CD4-positive, alpha-beta T cell treated with Interleukin-1 beta for 1 hour (primary cell): Measurements from ENCODE around the gene MAPK8.
"Not testable (repeated sequence)": the region's sequence is repeated elsewhere in the genome, so short reads cannot be mapped to it uniquely, and the experiment has no call there.

Experiments
- DNase-seq, 2 donors: peaks; one replicate each; pipeline ENCODE4 v3.0.0-alpha.2; 2020 to 2022

Gene MAPK8

DNA sequence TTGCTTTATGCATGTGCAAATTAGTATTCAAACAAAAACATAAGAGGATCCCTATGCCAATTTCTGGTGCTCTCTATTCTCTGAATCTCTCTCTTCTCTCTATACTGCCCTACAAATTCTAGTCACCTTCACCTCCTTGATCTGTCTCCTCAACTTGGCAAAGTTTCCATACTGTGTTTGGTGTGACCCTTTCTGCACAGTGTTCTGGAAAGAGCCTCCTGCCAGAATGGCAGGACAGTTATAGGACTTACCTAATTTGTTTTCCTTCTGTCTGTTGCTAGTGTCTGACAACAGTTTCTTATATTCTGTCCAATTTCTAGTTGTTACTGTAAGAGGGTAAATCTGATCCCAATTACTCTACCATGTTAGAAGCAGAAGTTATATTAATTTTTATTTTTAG lies 34.3 kb downstream of the MAPK8 start:
- DNase-seq: no peak

DNA sequence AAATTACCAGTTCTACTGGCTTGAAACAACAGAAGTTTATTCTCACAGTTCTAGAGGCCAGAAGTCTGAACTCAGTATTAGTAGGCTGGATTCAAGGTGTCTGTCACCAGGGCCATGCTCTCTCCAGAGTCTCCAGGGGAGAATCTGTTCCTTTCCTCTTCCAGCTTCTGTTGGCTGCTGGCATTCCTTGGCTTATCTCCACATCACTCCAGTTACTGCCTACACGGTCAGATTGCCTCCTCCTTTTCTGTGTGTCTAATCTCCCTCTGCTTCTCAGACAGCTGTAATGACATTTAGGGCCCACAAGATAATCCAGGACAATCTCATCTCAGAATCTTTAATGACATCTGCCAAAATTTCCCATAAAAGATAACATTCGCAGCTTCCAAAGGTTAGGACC lies 36.6 kb downstream of the MAPK8 start:
- no peak for DNase-seq

DNA sequence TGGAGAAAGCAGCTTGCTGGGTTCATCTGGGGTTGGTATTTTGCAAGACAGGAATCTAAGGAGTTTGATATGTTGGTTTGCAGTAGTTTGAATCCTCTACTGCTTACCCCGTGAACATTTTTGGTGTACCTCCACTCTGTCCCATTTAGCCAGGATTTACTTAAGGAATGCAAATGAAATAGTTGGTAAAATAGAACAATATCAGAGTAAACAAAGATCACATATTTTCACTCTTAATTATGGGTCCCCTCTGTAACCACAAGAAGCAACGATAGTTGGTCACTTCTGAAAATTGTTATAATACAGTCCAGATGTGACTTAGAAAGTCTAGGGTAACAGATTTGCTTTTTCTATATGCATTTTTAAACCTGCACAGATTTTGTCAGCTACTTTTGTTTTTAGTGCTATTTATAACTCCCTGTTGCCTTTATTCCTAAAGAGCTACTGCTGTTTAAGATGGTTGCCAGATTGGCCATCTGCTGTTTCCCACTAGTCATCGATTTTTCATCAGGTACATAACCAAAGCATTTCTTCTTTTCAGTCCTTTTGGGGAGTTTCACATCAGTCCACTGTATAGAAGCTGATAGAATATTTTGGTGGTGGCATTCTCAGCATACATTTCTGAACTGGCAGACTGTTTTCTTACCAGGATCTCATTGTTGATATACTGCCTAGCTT lies 37.6 kb downstream of the MAPK8 start:
- no peak for DNase-seq

DNA sequence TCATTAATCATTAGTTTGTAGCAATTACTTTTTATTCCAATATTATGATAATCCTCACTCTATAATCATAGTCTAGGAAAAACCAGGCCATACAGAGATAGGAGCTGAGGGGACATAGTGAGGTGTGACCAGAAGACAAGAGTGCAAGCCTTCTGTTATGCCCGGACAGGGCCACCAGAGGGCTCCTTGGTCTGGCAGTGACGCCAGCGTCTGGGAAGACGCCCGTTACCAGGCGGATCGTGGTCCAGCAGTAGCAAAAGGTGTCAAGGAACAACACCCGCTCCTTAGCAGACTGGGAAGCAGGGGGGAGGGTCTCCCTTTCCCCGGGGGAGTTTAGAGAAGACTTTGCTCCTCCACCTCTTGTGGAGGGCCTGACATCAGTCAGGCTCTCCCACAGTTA lies 39.8 kb downstream of the MAPK8 start:
- not testable (repeated sequence) for DNase-seq

DNA sequence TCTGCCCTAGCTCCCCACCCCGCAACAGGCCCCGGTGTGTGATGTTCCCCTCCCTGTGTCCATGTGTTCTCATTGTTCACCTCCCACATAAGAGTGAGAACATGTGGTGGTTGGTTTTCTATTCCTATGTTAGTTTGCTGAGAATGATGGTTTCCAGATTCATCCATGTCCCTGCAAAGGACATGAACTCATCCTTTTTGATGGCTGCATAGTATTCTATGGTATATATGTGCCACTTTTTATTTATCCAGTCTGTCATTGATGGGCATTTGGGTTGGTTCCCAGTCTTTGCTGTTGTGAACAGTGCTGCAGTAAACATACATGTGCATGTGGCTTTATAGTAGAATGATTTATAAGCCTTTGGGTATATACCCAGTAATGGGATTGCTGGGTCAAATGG lies 41.1 kb downstream of the MAPK8 start:
- DNase-seq: not testable (repeated sequence)

DNA sequence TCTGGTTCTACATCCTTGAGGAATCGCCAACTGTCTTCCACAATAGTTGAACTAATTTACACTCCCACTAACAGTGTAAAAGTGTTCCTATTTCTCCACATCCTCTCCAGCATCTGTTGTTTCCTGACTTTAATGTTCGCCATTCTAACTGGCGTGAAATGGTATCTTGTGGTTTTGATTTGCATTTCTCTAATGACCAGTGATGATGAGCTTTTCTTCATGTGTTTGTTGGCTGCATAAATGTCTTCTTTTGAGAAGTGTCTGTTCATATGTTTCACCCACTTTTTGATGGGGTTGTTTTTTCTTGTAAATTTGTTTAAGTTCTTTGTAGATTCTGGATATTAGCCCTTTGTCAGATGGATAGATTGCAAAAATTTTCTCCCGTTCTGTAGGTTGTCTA lies 41.5 kb downstream of the MAPK8 start:
- DNase-seq: not testable (repeated sequence)

DNA sequence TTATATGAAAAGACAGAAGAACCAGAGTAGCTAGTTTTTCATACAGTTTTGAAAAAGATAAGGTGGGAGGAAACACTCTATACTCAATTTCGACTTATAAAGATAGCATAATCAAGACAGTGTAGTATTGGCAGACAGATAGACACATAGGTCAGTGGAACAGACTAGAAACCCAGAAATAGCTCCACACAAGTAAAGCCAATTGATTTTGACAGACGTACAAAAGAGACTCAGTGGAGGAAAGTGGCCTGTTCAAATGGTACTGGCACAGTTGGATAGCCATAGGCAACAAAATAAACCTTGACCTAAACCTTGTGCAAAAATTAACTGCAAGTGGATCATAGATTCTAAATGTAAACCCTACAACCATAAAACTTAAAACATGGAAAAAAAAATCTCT lies 46.8 kb downstream of the MAPK8 start:
- no peak for DNase-seq

DNA sequence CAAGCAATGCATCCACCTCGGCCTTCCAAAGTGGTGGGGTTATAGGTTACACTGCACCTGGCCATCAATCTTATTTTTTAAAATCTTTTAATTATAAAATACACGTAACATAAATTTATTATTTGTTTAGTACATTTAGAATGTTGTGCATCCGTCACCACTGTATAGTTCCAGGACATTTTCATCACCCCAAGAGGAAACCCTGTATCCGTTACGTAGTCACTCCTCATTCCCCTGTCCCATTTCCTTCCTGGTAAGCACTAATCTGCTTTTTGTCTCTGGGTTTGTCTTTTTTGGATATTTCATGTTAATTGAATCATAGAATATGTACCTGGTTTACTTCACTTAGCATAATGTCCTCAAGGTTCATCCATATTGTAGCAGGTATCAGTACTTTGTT lies 51.2 kb downstream of the MAPK8 start:
- no peak for DNase-seq

DNA sequence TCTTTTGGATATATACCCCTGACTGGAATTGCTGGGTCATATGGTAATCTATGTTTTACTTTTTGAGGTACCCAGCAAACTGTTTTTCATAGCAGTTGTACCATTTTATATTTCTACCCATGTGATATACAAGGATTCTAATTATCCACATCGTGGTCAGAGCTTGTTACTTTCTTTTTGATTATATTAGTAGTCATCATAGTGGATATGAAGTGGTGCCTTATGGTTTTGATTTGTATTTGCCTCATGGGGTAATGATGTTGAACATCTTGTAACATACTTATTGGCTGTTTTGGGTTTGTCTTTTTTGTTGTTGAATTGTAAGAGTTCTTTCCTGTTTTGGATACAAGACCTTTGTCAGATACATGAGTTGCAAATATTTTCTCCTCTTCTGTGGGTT lies 51.7 kb downstream of the MAPK8 start:
- DNase-seq: no peak

DNA sequence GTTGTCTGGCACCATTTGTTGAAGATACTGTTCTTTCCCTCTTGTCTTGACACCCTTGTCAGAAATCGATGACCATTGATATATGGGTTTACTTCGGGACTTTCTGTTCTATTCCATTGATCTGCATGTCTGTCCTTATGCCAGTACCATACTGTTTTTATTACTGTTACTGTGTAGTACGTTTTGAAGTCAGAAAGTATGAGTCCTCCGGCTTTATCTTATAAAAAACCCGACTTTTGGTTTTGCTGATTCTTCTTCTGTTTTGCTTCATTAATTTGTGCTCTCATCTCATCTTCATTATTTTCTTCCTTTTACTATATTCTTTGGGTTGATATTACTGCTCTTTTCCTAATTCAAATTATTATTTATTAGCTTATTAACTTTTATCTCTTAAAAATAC lies 52.4 kb downstream of the MAPK8 start:
- DNase-seq: no peak

DNA sequence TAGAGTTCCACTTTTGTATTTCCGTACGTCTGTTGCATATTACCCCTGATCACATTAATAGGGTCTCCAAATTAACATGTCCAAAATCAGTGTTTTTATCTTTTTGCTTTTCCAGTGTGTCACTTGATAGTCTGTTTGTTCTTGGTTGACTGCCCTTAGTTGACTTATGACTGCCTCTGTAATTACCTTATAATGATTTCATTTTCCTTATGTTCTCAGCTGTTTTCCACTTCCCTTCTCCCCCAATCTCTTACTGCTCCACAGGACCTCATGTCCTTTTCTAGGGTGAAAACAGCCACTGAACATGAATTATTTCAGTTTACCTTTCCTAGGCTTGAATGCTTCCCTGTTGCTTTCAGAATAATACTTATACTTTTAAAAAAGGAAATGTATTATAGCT lies 54.7 kb downstream of the MAPK8 start:
- DNase-seq: no peak

DNA sequence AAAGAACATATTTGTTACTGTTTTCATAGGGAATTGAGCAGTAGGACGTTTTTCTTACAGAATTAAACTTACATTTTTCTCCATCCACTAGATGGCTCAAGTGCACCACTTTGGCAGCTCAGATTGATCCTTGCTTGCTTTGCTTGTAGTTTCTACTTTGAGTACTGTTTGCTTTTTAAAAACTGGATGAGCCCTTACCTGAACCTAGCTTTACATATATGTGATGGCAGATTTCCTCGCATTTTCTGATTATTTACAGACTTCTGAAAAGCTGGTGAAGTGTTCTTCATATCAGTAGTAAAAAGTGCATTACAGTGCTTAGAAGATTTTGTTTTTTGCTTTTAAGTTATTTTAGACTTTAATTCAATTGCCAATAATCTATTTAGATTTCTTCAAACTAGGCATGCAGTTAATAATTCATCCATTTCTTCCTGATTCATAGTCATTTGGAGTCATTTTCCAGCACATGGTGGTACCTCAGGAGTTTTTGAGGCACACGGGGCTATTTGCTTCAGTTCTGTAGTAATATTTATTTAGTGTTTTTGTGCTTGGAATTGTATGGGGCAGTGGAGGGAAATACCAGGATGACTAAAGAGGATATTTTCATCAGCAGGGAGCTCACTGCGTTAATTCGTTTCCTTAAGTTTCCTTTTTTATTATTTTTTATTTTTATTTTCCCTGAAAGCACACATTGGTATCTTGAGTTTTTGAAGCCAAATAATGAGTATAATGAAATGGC lies 57.3 kb downstream of the MAPK8 start:
- DNase-seq: peak; percentile 15 to 37

DNA sequence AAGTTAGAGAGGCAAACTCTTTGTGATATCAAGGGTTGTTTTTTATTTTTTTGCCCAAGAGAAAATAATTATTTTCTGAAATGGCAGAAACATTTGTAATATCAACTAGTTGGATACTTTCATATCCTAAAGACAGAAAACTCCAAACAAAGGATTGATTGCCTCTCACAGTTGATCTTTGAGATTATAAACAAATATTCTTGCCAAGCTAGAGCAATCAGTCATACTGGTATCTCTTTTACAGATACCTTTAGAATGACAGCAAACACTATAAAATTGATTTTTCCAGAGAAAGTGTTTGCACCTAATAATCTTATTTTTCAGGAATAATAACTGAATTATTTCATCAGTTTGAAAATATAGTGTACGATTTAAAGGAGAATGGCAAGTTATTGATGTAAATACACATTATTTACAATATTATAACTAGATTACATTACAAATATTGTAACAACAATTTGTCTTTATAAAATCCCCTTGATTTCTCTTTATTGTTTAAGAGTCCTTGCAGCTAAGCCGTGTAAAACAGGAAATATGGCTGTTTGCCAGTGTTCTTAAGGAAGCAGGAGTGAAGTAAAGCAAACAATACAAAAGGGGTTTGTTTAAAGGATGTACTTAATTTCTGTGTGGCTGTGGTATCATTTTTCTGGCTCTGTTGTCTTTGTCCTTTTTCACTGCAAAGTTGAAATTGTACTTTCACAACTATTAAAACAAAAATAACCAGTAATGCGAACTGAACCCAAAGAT lies 58.4 kb downstream of the MAPK8 start:
- DNase-seq: no peak

DNA sequence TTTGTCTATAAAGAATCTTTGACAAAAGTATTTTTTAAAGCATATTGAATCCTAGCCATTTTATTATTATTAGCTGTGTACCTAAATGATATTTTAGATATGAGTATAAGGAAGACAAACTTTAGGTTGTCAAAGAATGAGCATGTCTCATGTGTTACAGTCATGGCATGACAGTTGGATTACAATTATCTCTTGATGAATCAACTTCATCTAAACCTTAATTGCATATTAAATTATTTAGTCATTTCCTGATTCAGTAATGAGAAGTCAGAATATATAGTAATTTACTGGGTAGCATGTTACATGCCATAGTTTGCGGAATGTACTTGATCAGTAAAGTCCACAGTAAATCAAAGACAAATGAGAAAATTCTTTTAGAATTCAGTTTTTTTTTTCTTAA lies 59.2 kb downstream of the MAPK8 start:
- no peak for DNase-seq

DNA sequence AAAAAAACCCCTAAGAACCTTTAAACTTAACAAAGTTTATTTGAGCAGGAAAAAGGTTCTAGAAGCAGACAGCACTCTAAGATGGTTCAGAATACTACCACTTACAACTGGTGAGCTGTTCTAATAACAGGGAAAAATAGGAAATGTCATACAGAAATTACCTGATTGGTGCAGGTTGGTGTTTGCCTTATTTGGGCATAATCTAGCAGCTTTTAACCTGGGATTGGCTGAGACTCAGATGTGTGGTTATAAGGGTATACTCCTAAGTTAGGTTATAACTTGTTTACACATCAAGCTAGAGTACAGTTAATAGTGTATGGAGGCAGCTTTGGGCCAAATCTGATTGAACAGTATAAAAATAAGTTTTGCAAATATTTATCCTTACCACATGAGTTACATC lies 59.8 kb downstream of the MAPK8 start:
- DNase-seq: no peak

DNA sequence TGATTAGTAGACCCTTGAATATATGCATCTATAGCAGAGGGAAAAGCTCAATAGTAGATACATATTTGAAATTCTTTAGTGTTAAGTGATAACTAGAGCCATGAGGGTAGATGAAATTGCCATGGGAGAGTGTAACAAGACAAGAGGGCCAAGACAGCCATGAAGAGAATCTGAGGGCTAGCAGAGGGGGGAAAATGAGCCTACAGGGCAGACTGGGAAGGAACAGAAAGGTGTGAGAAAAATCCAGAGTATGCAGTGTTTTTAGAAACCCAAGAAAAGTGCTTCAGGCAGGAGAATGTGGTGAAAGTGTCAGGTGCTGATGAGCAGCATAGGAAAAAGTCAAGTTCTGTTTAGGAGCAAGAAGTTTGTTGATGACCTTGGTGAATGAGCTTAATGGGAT lies 63.0 kb downstream of the MAPK8 start:
- DNase-seq: no peak

DNA sequence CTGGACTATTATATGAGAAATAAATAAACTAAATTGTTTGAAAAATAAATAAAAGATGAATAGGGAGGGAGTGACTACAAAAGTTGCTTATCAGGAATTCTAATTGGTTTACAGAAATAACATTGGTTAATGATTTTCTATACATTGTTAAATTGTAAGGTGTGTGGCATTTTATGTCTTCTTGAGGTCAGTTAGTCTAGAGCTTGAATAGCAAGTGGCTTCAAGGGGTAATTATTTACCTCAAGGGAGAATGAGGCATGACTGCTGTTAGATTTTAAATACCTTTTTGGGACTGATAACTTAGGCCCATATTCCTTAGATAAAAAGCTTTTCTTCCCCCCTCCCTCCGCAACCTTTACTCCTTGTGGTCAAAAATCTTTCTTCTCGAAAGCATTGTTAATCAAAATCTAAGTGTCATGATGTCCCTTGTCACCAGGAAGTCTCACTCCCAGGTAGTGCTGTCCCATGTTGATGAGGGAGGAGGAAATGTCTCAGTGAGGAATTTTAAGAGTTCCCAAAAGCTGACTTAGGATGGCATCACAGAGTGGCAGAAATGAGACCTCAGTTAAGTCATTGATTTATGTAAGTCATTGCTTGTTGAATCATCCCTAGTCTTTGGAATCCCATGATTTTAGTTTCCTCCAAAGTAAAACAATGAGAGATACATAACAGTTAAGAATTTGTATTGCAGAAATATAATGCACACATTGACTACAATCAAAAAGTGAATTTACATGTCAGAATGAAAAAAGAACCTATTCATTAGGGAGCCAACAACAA lies 71.5 kb downstream of the MAPK8 start:
- DNase-seq: no peak

DNA sequence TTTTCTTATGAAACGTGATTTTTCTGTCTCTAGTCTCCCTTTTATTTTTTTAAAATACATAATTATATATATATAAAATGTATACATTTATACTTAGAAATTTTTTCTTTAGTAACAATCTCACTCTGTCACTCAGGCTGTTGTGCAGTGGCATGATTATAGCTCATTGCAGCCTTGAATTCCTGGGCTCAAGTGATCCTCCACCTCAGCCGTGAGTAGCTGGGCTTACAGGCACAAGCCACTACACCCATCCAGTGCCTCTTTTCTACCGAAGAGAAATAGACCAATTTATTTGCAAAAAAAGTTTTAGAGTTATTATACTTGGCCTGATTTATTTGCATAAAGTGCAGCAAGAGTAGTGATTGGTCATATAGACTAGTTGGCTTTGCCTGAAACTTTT lies 72.2 kb downstream of the MAPK8 start:
- no peak for DNase-seq

DNA sequence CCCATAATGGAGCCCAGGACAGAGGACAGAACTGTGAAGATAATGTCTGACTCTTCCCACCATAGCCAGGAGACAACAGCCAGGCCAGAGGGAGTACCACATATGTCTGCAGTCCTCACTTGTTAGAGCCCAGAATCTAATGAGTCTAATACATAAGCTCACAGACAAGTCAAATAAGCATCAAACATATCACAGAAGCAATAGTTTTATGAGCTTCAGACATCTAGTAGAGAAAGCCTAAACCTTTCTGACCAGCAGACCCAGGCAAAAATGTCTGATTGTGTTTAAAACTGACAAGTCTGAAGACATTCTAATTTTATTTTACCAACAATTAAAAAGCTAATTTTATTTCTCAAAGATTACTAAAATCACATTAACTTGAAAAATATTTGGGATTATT lies 75.5 kb downstream of the MAPK8 start:
- no peak for DNase-seq

DNA sequence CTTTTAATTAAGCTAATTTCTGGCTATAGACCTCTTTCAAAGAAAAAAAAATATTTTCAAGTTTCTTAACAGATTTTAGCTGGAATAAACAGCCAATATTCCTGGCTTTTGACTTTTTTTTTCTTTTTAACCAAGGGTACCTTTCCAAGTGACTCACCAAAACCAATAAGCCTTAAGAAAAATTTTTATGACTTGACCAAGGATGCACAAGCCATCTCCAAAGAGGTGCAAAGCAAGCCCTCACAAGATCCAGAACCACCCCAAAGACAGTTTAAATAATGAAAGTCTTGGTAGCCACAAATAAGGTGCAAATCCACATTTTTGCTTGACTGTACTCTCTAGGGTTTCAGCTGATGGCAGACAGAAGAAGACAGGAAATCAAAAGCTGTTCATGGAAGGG lies 76.5 kb downstream of the MAPK8 start:
- no peak for DNase-seq

DNA sequence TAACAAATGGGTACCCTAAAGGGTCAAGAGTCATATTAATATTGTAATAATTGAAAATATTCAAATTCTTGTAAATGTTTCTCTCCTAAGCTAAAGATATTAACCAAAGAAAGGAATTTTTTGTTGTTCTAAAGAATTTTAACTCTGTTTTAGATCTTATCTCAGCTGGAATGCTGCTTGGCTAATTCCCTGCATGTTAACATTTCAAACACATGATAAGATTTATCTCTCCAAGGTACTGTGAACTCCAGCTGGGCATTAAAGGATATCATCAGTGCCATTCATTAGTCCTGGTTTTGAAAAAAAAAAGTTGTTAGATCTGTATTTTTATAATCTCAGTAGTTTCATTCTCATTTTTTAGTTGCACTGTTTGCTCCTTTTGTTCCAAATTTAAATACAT lies 76.9 kb downstream of the MAPK8 start:
- no peak for DNase-seq

DNA sequence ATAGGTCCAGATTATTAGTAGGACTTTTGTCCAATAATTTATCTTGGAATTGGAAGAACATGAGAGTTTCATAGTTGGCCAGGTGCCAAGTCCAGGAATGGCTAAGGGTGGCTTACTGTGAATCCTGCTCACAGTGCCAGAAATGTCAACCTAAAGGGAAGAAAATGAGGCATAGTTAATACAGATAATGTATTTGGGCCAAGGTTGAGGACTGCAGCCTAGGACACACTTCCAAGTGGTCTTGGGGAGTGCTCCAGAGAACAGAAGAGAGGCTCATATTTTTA lies 78.2 kb downstream of the MAPK8 start:
- DNase-seq: no peak

DNA sequence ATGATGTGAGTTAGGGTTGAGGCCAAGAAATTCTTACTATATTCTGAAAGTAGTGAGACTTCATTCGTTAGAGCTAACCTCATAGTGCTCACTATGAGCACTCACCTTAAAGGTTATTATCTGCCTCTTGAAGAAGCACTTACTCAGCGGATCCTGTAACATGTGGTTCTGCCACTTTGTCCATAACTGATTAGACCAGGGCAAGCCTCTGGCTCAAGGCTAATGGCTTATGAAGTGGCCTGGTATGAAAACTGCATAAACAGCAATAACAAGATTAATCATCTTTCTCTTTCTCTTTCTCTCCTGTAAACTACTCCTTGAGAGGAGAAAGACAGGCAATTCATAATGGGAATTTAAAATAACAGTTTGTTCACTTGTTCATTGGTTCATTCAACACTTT lies 82.8 kb downstream of the MAPK8 start:
- no peak for DNase-seq
